K562 (cell line): ENCODE results near the gene IL12RB2. TPM values are rescaled to one million over a fixed set of nuclear protein-coding genes. Genes with fewer than 3 reads are reported as not detected.

Experiments
- ATAC-seq: fragments of 200-7000 bp; cut with Tn5 transposase; 3 replicates; pipeline ENCODE4 v1.9.1; 2020; ENCODE audit warnings: moderate library complexity
- BruUV-seq: library from RNA; stranded (reverse); fragments of 400-500 nt; replicated peaks from 2 replicates; lab custom pipeline; 2021; lab: Mats Ljungman, UMichigan
- CTCF ChIA-PET: fragments of 300-600 bp; formaldehyde crosslinking; extraction: SDS; loops from one replicate; lab custom pipeline; 2021; ENCODE audit warnings: low intra/inter-chr PET ratio; lab: Yijun Ruan, JAX
- POLR2A ChIA-PET: fragments of 300-600, 350-650 bp; sonication (Branson Sonifier 250); formaldehyde crosslinking; extraction: SDS; loops from one replicate; lab custom pipeline; 2021; ENCODE audit warnings: antibody characterized with exemption, inconsistent platforms; lab: Yijun Ruan, JAX
- DNase-seq, 4 experiments: peaks; one replicate each; pipeline versions ENCODE4 v3.0.0 to v3.0.0-alpha.2; 2011 to 2018; ENCODE audit warnings: low spot score in 3 of 4, mixed read lengths in 3 of 4; ENCODE audit errors: extremely low read depth in 1 of 4
- FAIRE-seq: peaks from 2 replicates; lab custom pipeline; 2011; peaks lifted over from hg19 to GRCh38; lab: Jason Lieb, UNC
- H2AFZ ChIP-seq: 2 replicates; pipeline ENCODE4 v1.6.0; 2011; ENCODE audit warnings: low read depth, low read length, control low read depth, inconsistent platforms
- H3K27ac ChIP-seq: fragments of 200-600 bp; 3 replicates; pipeline ENCODE4 v1.8.0; 2011; ENCODE audit warnings: low read depth, mild to moderate bottlenecking, control low read depth, inconsistent platforms, low read length, moderate library complexity, mixed read lengths; ENCODE audit errors: extremely low read depth
- H3K27me3 ChIP-seq, 2 experiments: fragments of 300-600 bp in 1 of 2; 2 replicates in 1 of 2; 3 replicates in 1 of 2; pipeline versions ENCODE4 v1.6.0 to v1.8.0; 2011; ENCODE audit warnings: inconsistent platforms in 2 of 2, low read length in 2 of 2, mild to moderate bottlenecking in 1 of 2, mixed read lengths in 1 of 2, moderate library complexity in 1 of 2; ENCODE audit not compliant: control insufficient read depth in 2 of 2, insufficient read depth in 2 of 2
- H3K36me3 ChIP-seq: fragments of 300-600 bp; 3 replicates; pipeline ENCODE4 v1.8.0; 2011; ENCODE audit warnings: mild to moderate bottlenecking, low read length, inconsistent platforms; ENCODE audit not compliant: control insufficient read depth, insufficient read depth
- H3K4me1 ChIP-seq, 2 experiments: fragments of 200-600 bp in 1 of 2; replicated peaks in 1 of 2; 2 replicates in 1 of 2; 3 replicates in 1 of 2; pipeline versions ENCODE4 v1.5.1 to v1.8.0; 2011; ENCODE audit warnings: inconsistent platforms in 2 of 2, low read length in 2 of 2, mild to moderate bottlenecking in 1 of 2, mixed read lengths in 1 of 2, moderate library complexity in 1 of 2; ENCODE audit not compliant: control insufficient read depth in 2 of 2, insufficient read depth in 2 of 2
- H3K4me2 ChIP-seq: 2 replicates; pipeline ENCODE4 v1.6.1; 2011; ENCODE audit warnings: low read length, control low read depth, inconsistent platforms, mixed read lengths; ENCODE audit not compliant: insufficient read depth
- H3K4me3 ChIP-seq: fragments of 200-600 bp; sonication (generic), shearing (Covaris generic); 2 replicates; pipeline ENCODE4 v1.5.1; 2016; ENCODE audit warnings: control low read depth, inconsistent platforms
- H3K79me2 ChIP-seq: fragments of 200-600 bp; 3 replicates; pipeline ENCODE4 v1.8.0; 2011; ENCODE audit warnings: low read length, inconsistent platforms; ENCODE audit not compliant: control insufficient read depth, insufficient read depth
- H3K9ac ChIP-seq, 2 experiments: 2 replicates each; pipeline versions ENCODE4 v1.6.0 to v1.6.1; 2011; ENCODE audit warnings: low read depth in 2 of 2, low read length in 2 of 2, control low read depth in 1 of 2, inconsistent platforms in 1 of 2, mild to moderate bottlenecking in 1 of 2, mixed read lengths in 1 of 2; ENCODE audit not compliant: insufficient read depth in 1 of 2
- H3K9me1 ChIP-seq: one replicate; pipeline ENCODE4 v1.6.0; 2011; ENCODE audit warnings: inconsistent platforms, mild to moderate bottlenecking, low read length, moderate library complexity; ENCODE audit not compliant: control insufficient read depth, insufficient read depth
- H3K9me3 ChIP-seq: replicated peaks from 2 replicates; pipeline ENCODE4 v1.5.1; 2011; ENCODE audit warnings: low read depth, low read length, inconsistent platforms; ENCODE audit not compliant: control insufficient read depth, insufficient read depth
- H4K20me1 ChIP-seq: replicated peaks from 2 replicates; pipeline ENCODE4 v1.6.1; 2011; ENCODE audit warnings: low read length, inconsistent platforms, mixed read lengths; ENCODE audit not compliant: control insufficient read depth, insufficient read depth
- HOMEZ ChIP-seq: fragments of 250-450 bp; sonication (Bioruptor Pico); IDR thresholded peaks from 2 replicates; pipeline ENCODE4 v1.4.0; 2020; ENCODE audit warnings: mild to moderate bottlenecking, moderate library complexity
- ILK ChIP-seq: fragments of 450-650 bp; IDR thresholded peaks from 2 replicates; pipeline ENCODE4 v1.6.1; 2016; ENCODE audit warnings: missing genetic modification characterization, low read depth, mild to moderate bottlenecking, missing compliant biosample characterization, moderate library complexity, borderline replicate concordance
- MTF1 ChIP-seq: fragments of 250-450 bp; sonication (Bioruptor Pico); IDR thresholded peaks from 2 replicates; pipeline ENCODE4 v1.9.0; 2021; ENCODE audit warnings: moderate library complexity, mild to moderate bottlenecking, inconsistent platforms, borderline replicate concordance
- SREBF1 ChIP-seq: fragments of 150-350 bp; IDR thresholded peaks from 2 replicates; pipeline ENCODE4 v1.6.1; 2014; ENCODE audit warnings: antibody characterized with exemption, low read depth, low read length, borderline replicate concordance
- ZNF316 ChIP-seq: fragments of 450-650 bp; IDR thresholded peaks from 2 replicates; pipeline ENCODE4 v1.6.1; 2016
- WGBS: fragments of 100-300 bp; shearing (Covaris generic); methylation state at CpG from one replicate; pipeline ENCODE4 v1.1.6; 2016; ENCODE audit warnings: low coverage, mixed read lengths; ENCODE audit not compliant: insufficient coverage; ENCODE audit errors: missing lambda C conversion rate; 5-methylcytosine and 5-hydroxymethylcytosine counted together
- in situ Hi-C: fragments of 300-500 bp; cut with MboI; formaldehyde crosslinking; loops from 4 replicates; pipeline ENCODE4 v1.15.0; 2018; ENCODE audit warnings: inconsistent platforms, mixed read lengths
- intact Hi-C: fragments of 100-400 bp; cut with micrococcal nuclease; formaldehyde crosslinking; loops from 2 replicates; pipeline ENCODE4 v1.14.2; 2022
- polyA plus RNA-seq, 8 experiments: library from polyadenylated mRNA; depleted of rRNA in 4 of 8; stranded (reverse) in 5 of 8; unstranded in 3 of 8; fragments of >200 nt; fragmentation: Nextera tagmentation in 2 of 8; fragmentation: Illumina TruSeq in 1 of 8; extraction: Ambion mirVana in 2 of 8; extraction: Trizol in 1 of 8; gene quantifications; 2 replicates each; pipeline versions ENCODE4 v1.2.1 to v1.2.3, GENCODE V29; 2011 to 2014; ENCODE audit warnings: inconsistent platforms in 1 of 8, missing spikeins in 1 of 8
- total RNA-seq, 7 experiments: library from RNA; depleted of rRNA in 6 of 7; stranded (reverse); fragments of >200 nt in 6 of 7; fragmentation: Illumina TruSeq in 2 of 7; extraction: Trizol in 2 of 7; gene quantifications; 2 replicates each; pipeline versions ENCODE4 v1.2.1 to v1.2.3, GENCODE V29; 2011 to 2021; ENCODE audit warnings: low replicate concordance in 1 of 7

IL12RB2 gene
- total and polyA plus RNA-seq, 9 of the 15 experiments (the other 6 are each of a cell fraction or from before 2014, with no cell fraction given) = 0.39 to 3.3 (median 1.9) TPM

- FAIRE-seq (no peak), ATAC-seq (no peak), DNase-seq (no peak)
- Histone ChIP-seq H3K27me3 (no peaks in the 10 kb centered on the region), H3K9ac (no peak overlapping the region), H3K9me1 (no peaks in the 10 kb centered on the region), H3K4me3 (no peak overlapping the region), H3K36me3 (no peaks in the 10 kb centered on the region), H4K20me1 (no peaks in the 10 kb centered on the region), H3K79me2 (no peaks in the 10 kb centered on the region), H2AFZ (no peak overlapping the region), H3K27ac (no peak overlapping the region), H3K4me2 (no peak overlapping the region), H3K9me3 (no peaks in the 10 kb centered on the region), H3K4me1 (no peaks in the 10 kb centered on the region)
- intact Hi-C loops (no loop called here), in situ Hi-C loops (no loop called here)
- 38% methylated on average over 8 of the region's 8 CpGs for WGBS
- ChIA-PET POLR2A (no interaction called here), CTCF (no interaction called here)
- BruUV-seq = no TSS peak
- TF ChIP-seq ZNF316 (0 out of 2 replicates have a peak, but pooled peaks have one; percentile 5), SREBF1 (no peak), MTF1 (CRISPR knock-in tag) (no peak)
Measured at GRCh38 chr1:67285780-67286488, 21.7 kb upstream of the IL12RB2 start.

GRCh38 chr1:67290236-67290635, 17.4 kb upstream of the IL12RB2 start:
- no peaks in the 10 kb centered on the region for H3K9me1 ChIP-seq
- H3K36me3 ChIP-seq = no peaks in the 10 kb centered on the region
- no peaks in the 10 kb centered on the region for H4K20me1 ChIP-seq
- ATAC-seq = no peak
- TF ChIP-seq ILK (no peak), HOMEZ (no peak)
- TF ChIP-seq, all 486 proteins: peak for 0
- H3K4me3 ChIP-seq = no peak overlapping the region
- no peaks in the 10 kb centered on the region for H3K9me3 ChIP-seq
- ChIA-PET CTCF (no interaction called here), POLR2A (no interaction called here)
- no peak overlapping the region for H3K9ac ChIP-seq
- H3K4me1 ChIP-seq = no peaks in the 10 kb centered on the region
- no peaks in the 10 kb centered on the region for H3K27me3 ChIP-seq
- no peaks in the 10 kb centered on the region for H3K79me2 ChIP-seq
- intact Hi-C loops = no loop called here
- FAIRE-seq (no peak), DNase-seq (no peak)
- BruUV-seq = no TSS peak
- no peak overlapping the region for H3K4me2 ChIP-seq
- in situ Hi-C loops = no loop called here
- H3K27ac ChIP-seq = no peak overlapping the region
- H2AFZ ChIP-seq = no peak overlapping the region
- WGBS = 21% methylated on average over 4 of the region's 4 CpGs
